ENCODE results near the gene CEP68. TPM values are rescaled to one million over a fixed set of nuclear protein-coding genes. Genes with fewer than 3 reads are reported as not detected.

Gene CEP68
- total RNA-seq, 4 donors from 2014 or later = 21.6 to 40.4 (median 25.2) TPM

- WGBS, 2 donors = 89% methylated on average over 5 of the region's 5 CpGs
Observed at GRCh38 chr2:65107530-65107929, 51.3 kb downstream of the CEP68 start.

DNA sequence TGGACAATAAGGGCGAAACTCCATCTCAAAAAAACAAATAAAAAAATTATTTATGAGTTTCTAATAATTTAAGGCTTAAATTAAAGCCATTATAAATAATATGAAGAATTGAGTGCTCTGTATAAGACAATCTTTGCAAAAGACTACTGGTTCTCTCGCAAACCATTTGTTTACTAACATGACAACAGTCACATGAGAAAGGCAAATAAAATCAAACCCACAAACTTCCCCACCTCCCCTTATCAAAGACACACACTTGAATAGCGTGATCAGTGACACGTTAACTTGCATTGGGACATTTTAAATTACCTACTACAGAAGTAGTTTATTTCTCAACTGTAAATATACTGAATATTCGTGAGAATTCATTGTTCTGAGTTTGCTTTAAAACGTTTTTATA is 52.6 kb downstream of the CEP68 start:
- no peak for TF ChIP-seq EP300 (IDR thresholded peaks at IDR 0.05)
- TF ChIP-seq, protein P1, sequence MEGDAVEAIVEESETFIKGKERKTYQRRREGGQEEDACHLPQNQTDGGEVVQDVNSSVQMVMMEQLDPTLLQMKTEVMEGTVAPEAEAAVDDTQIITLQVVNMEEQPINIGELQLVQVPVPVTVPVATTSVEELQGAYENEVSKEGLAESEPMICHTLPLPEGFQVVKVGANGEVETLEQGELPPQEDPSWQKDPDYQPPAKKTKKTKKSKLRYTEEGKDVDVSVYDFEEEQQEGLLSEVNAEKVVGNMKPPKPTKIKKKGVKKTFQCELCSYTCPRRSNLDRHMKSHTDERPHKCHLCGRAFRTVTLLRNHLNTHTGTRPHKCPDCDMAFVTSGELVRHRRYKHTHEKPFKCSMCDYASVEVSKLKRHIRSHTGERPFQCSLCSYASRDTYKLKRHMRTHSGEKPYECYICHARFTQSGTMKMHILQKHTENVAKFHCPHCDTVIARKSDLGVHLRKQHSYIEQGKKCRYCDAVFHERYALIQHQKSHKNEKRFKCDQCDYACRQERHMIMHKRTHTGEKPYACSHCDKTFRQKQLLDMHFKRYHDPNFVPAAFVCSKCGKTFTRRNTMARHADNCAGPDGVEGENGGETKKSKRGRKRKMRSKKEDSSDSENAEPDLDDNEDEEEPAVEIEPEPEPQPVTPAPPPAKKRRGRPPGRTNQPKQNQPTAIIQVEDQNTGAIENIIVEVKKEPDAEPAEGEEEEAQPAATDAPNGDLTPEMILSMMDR (IDR thresholded peaks at IDR 0.05) = no peak
- TF ChIP-seq POLR2A (IDR thresholded peaks at IDR 0.05) = no peak
- Histone ChIP-seq H3K9me3 (no peaks in the 10 kb centered on the region), H3K36me3 (peaks cover 0 to 4% (median 0%) of the 10 kb centered on the region in 3 donors), H3K27ac (no peak overlapping the region), H3K27me3 (no peaks in the 10 kb centered on the region), H3K4me1 (peaks cover 0 to 45% (median 5%) of the 10 kb centered on the region in 4 donors), H3K4me3 (no peak overlapping the region)
- 81 to 85% methylated on average over 6 of the region's 6 CpGs for WGBS, 2 donors
- DNase-seq (ENCODE audit: low spot score in 2 of 2) = no peak

More at GRCh38 chr2:65107530-65107929, 51.3 kb downstream of the CEP68 start:
- H3K4me3 ChIP-seq = no peak overlapping the region
- H3K27me3 ChIP-seq = no peaks in the 10 kb centered on the region
- H3K36me3 ChIP-seq = peaks cover 0 to 11% (median 0%) of the 10 kb centered on the region in 3 donors
- DNase-seq (ENCODE audit: low spot score in 2 of 2) = no peak
- TF ChIP-seq, protein P1 (IDR thresholded peaks at IDR 0.05) = no peak
- TF ChIP-seq POLR2A (IDR thresholded peaks at IDR 0.05) = no peak
- no peak for TF ChIP-seq EP300 (IDR thresholded peaks at IDR 0.05)
- H3K27ac ChIP-seq = no peak overlapping the region
- H3K4me1 ChIP-seq = peaks cover 0 to 38% (median 0%) of the 10 kb centered on the region in 4 donors
- no peaks in the 10 kb centered on the region for H3K9me3 ChIP-seq

DNA sequence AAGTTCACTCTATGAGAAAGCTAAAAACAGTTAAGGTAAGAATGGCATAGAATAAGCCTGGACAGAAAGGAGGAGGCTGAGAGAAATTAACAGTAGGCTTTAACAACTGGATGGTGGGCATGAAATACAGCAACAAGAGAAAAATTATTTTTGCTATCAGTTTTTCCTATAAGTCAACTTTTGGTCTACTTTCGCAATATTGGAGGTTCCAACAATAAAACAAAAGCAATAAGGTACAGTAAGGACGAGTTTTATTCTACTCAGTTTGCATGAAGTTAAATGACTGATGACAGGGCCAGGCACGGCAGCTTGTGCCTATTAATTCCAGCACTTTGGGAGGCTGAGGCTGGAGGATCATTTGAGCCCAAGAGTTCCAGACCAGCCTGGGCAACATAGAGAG is 56.4 kb downstream of the CEP68 start:
- H3K4me3 ChIP-seq = no peak overlapping the region
- H3K4me1 ChIP-seq = peaks cover 0 to 61% (median 13%) of the 10 kb centered on the region in 4 donors
- no peaks in the 10 kb centered on the region for H3K9me3 ChIP-seq
- H3K27ac ChIP-seq = no peak overlapping the region
- DNase-seq (ENCODE audit: low spot score in 2 of 2) = no peak
- WGBS, 2 donors = 48 to 50% methylated on average over 3 of the region's 3 CpGs
- no peaks in the 10 kb centered on the region for H3K36me3 ChIP-seq
- H3K27me3 ChIP-seq = no peaks in the 10 kb centered on the region
- TF ChIP-seq EP300 (IDR thresholded peaks at IDR 0.05) (no peak), POLR2A (IDR thresholded peaks at IDR 0.05) (no peak)
- TF ChIP-seq, protein P1 (IDR thresholded peaks at IDR 0.05) = no peak

GRCh38 chr2:65113229-65113628 is 57.0 kb downstream of the CEP68 start:
- no peaks in the 10 kb centered on the region for H3K9me3 ChIP-seq
- TF ChIP-seq, protein P1 (IDR thresholded peaks at IDR 0.05) = no peak
- TF ChIP-seq POLR2A (IDR thresholded peaks at IDR 0.05) (no peak), EP300 (IDR thresholded peaks at IDR 0.05) (no peak)
- no peak overlapping the region for H3K4me3 ChIP-seq
- no peaks in the 10 kb centered on the region for H3K36me3 ChIP-seq
- no peak for DNase-seq (ENCODE audit: low spot score in 2 of 2)
- no peak overlapping the region for H3K27ac ChIP-seq
- 98% methylated on average over 4 of the region's 4 CpGs for WGBS, 2 donors
- H3K4me1 ChIP-seq = peaks cover 0 to 65% (median 17%) of the 10 kb centered on the region in 4 donors
- H3K27me3 ChIP-seq = no peaks in the 10 kb centered on the region

- H3K27ac ChIP-seq = no peak overlapping the region
- TF ChIP-seq POLR2A (IDR thresholded peaks at IDR 0.05) = no peak
- TF ChIP-seq EP300 (IDR thresholded peaks at IDR 0.05) = no peak
- TF ChIP-seq, protein P1 (IDR thresholded peaks at IDR 0.05) = no peak
- no peaks in the 10 kb centered on the region for H3K9me3 ChIP-seq
- no peaks in the 10 kb centered on the region for H3K36me3 ChIP-seq
- H3K4me1 ChIP-seq = peaks cover 0 to 67% (median 21%) of the 10 kb centered on the region in 4 donors
- H3K4me3 ChIP-seq = no peak overlapping the region
- WGBS, 2 donors = 64 to 69% methylated on average over 2 of the region's 2 CpGs
- no peaks in the 10 kb centered on the region for H3K27me3 ChIP-seq
- no peak for DNase-seq (ENCODE audit: low spot score in 2 of 2)
Observed at GRCh38 chr2:65113816-65114215, 57.6 kb downstream of the CEP68 start.

All from tibial nerve (tissue), 4 donors.